HG03558 (cell line): ENCODE results near the gene RABGAP1L.

Experiments used
- ATAC-seq: cut with Tn5 transposase; IDR thresholded peaks from one replicate; pipeline ENCODE4 v1.9.1; 2021; ENCODE audit warnings: moderate number of reproducible peaks; ENCODE audit not compliant: unreplicated experiment; ENCODE audit errors: extremely low read depth

Gene RABGAP1L

DNA sequence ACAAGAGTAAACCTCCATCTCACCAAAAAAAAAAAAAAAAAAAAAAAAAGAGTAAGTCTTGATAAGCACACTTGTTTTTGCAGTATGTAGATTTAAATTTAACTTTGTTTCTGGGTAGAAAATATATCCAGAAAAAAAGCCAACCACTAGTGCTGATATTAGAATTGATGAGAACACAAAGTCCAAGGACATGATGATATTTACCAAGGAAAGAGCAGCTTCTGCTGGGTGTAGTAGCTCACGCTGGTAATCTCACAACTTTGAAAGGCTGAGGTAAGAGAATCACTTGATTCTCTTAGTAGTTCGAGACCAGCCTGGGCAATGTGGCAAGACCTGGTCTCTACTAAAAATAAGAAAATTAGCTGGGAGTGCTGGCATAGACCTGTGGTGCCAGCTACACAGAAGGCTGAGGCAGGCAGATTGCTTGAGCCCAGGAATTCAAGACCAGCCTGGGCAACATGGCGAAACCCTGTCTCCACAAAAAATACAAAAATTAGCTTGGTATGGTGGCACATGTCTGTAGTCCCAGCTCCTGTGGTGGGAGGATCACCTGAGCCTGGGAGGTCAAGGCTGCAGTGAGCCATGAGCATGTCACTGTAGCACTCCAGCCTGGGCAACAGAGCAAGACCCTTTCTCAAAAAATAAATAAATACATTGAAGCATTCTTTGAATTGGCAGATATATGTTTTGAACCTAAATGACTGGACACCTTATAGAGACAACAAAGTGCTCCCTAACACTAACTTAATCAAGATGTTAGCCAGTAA is 776.8 kb downstream of the RABGAP1L start:
- no peak for ATAC-seq

DNA sequence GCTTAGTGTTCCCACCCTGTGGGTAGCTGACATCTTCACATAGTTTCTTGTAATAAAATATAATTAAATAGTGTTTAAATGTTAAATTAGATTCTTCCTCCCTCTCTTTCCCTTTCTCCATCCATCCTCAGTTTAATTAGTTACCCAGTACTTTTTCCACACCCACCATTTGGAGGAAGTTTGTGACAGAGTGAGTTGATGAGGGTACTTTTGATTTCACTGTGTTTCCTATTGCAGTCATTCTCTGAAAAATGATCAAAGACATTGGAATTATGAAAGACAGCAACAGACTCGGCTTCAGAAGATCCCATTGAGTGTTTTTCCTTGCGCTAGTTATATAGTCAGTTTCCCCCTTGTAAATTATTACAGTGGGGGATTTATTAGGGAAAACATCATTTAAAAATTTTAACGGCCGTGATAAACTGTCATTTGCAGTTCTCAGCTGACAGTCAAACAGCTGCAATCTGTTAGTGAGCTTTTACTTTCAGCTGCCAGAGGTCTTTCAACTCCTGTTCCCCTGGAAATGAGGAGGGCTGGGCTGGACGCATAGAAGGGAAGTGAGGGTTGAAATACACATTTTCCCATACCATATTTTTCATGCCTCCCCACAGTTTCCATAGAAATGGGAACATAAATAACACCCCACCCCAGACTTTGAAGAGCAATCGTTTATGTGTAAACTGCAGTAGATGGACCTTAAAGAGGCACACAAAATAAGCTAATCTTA is 779.1 kb downstream of the RABGAP1L start:
- ATAC-seq, result no peak

GRCh38 chr1:174939775-174940545 is 780.6 kb downstream of the RABGAP1L start:
- ATAC-seq, result no peak

GRCh38 chr1:174940646-174941175 is 781.4 kb downstream of the RABGAP1L start:
- no peak for ATAC-seq

- ATAC-seq, result no peak
These were observed 783.4 kb downstream of the RABGAP1L start for GRCh38 chr1:174942547-174943255.

DNA sequence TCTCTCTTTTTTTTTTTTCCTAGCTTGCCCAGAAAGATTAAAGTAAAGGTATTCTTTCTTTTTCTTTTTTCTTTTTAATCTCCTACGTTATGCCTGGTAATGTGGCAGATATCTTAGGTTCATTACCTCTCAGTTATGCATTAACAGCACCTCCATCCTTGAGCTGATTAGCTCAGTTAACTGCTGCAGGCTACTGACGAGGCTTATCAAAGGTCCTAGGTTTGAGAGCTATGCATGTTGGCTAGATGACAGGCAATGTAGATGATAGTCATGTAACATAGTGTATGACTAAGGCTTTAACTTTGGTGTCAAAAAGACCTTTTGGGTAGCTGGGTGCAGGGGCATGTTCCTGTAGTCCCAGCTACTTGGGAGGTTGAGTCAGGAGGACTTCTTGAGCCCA is 786.7 kb downstream of the RABGAP1L start:
- ATAC-seq, result no peak

GRCh38 chr1:174949061-174949460 is 789.7 kb downstream of the RABGAP1L start:
- ATAC-seq, result no peak

DNA sequence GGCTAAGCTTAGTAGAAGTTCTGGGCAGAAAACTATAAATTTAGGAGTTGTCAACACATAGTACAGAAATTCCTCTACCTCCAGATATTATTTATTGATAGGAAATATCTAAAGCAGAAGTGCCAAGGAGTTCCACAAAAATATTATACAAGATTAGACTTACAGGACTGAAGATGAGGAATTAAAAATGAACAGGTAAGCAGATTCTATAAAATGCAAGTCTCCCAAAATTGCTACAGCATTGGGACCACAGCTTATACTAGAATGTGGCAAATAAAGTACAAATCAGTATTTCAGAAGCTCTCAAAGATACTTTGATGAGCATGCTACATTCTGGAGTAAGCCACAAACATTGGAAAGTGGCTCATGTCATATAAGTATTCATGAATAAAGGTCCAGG is 790.3 kb downstream of the RABGAP1L start:
- no peak for ATAC-seq

- no peak for ATAC-seq
These were observed 794.2 kb downstream of the RABGAP1L start for GRCh38 chr1:174953285-174954072.

- ATAC-seq, result no peak
These were observed 794.7 kb downstream of the RABGAP1L start for GRCh38 chr1:174954073-174954460.

GRCh38 chr1:174954671-174955669 is 795.6 kb downstream of the RABGAP1L start:
- ATAC-seq, result no peak

GRCh38 chr1:174956086-174956485 is 796.8 kb downstream of the RABGAP1L start:
- ATAC-seq, result no peak

DNA sequence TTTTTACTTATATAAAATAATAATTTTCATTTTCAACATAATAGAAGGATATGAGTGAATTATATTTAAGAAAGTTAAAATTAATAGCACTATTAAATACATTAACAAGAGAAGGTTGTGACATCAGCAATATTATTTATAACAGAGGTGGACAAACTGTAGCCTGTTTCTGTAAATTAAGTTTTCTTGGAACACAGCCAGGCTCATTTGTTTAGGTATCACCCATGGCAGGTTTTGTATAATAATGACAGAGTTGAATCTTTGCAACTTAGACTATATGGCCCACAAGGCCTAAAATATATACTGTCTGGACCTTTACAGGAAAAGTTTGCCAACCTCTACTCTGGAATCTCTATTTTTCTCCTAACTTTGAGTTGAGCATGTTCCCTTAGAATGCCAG is 797.7 kb downstream of the RABGAP1L start:
- no peak for ATAC-seq

DNA sequence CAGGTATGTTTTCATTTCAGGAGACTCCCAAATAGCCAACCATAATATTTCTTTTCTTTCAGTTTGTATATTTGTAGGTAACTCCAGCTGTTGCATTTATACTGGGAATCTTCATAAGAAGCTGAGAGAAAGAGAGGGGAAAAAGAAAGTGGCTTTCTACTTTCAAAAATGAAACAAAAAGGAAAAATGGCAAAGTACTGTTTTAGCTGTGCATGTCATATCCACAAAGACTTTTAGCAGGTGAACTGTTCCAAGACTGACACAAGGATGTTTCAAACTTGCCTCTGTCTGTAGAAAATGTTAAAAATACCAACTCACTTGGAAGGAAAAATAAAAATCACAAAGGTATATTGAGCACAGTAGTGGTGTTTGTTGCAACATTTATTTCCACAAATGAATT is 798.5 kb downstream of the RABGAP1L start:
- no peak for ATAC-seq

- no peak for ATAC-seq
These were observed 799.1 kb downstream of the RABGAP1L start for GRCh38 chr1:174958396-174958795.

DNA sequence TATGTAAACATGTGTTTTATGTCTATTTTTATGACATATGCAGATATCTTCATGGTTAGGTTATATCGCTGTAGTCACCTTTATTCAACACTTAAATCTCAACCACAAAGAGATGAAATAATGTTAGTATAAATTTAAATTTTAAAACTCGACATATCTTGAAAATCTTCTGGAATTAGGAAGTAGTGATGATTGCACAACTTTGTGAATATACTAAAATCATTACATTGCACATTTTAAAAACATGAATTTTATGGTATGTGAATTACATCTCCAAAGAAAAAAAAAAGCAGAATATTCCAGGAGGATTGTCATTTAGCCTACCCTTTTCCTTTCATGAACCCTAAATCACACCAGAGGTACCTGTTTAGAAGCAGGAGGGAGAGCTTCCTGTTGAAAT is 801.0 kb downstream of the RABGAP1L start:
- no peak for ATAC-seq

GRCh38 chr1:174963529-174964125 is 804.3 kb downstream of the RABGAP1L start:
- no peak for ATAC-seq
